Stimulated activated memory B cell treated with anti-CD40 and anti-IgM and Interleukin-4, amounts not matched to agents 10 μg/mL and 1 μg/mL and 100 μg/mL, for 72 hours (primary cell): Measurements from ENCODE around the gene SP140L.
"Not testable (repeated sequence)": the region's sequence is repeated elsewhere in the genome, so short reads cannot be mapped to it uniquely, and the experiment has no call there.

ENCODE experiments used
- ATAC-seq: fragments of 150-1000 bp; cut with Tn5 transposase; 2 replicates; pipeline ENCODE4 v1.10.0; 2021
- H3K27ac Mint-ChIP-seq: one replicate; pipeline ENCODE4 v1.8.0; 2022; ENCODE audit warnings: mild to moderate bottlenecking, mixed read lengths
- H3K27me3 Mint-ChIP-seq: one replicate; pipeline ENCODE4 v1.8.0; 2022; ENCODE audit warnings: mixed read lengths
- H3K36me3 Mint-ChIP-seq: one replicate; pipeline ENCODE4 v1.8.0; 2022; ENCODE audit warnings: mixed read lengths
- H3K4me1 Mint-ChIP-seq: one replicate; pipeline ENCODE4 v1.8.0; 2022; ENCODE audit warnings: mixed read lengths
- H3K4me3 Mint-ChIP-seq: one replicate; pipeline ENCODE4 v1.8.0; 2022; ENCODE audit warnings: mild to moderate bottlenecking, moderate library complexity, mixed read lengths
- H3K9me3 Mint-ChIP-seq: one replicate; pipeline ENCODE4 v1.8.0; 2022; ENCODE audit warnings: mixed read lengths

Gene SP140L

DNA sequence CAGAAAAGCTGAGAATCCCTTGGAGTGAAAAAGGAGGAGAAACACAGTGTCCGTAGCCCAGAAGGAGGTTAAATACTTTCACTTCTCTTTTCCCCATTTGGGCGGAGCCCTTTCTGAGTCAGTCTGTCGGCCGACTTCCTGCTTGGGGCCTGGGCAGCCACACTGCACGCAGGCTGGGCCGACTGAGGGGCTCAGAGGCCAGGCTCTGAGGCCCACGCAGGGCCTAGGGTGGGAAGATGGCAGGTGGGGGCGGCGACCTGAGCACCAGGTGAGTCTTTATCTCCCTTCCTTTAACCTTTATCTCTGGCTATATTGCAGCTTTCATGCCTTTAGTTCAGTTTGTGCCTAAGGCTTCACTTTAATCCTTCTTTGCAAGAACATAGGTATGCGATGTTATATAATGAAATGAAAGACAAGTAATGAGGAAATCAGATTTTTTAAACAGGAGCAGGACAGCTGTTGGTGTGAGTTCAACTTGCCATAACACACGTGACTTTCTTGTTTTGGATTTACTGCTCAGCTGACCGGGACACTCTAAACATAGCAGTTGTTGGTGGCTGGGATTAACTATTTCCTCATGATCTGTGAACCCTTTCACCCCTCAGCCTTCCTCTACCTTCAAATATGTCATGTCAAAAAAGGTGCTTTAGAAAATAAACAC is 89.2 kb downstream of the SP140L start, which contains the start of gene SP100:
TSS of gene SP100 (plus strand) at position 141 of the 661 bp plus-strand sequence. CDS start at position 237, 96 bp downstream.
- H3K4me1 Mint-ChIP-seq, result peaks cover 75% of the 10 kb centered on the region
- H3K27me3 Mint-ChIP-seq, result no peaks in the 10 kb centered on the region
- peaks cover 21% of the 10 kb centered on the region for H3K36me3 Mint-ChIP-seq
- no peaks in the 10 kb centered on the region for H3K9me3 Mint-ChIP-seq
- H3K4me3 Mint-ChIP-seq, result peak within 1 kb of the TSS; percentile 96
- peak; percentile 94 for ATAC-seq
- H3K27ac Mint-ChIP-seq, result peak within 1 kb of the TSS; percentile 98

DNA sequence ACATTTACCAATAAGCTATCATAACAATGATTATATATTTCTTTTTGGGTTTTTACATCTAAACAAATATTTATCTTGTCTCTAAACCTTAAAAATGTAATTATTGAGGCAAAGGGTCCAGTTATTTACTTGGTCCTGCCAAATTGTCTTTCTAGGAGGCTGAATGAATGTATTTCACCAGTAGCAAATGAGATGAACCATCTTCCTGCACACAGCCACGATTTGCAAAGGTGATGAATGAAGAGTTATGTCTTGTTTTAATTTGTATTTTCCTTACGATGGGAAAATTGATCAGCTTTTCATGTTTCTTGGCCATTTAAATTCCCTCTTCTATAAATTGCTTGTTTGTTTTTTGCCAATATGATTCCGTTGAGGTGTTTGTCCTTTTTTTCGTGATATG is 90.4 kb downstream of the SP140L start:
- Mint-ChIP-seq H3K4me1 (peaks cover 82% of the 10 kb centered on the region), H3K27ac (peak overlapping the region; percentile 83), H3K36me3 (peaks cover 33% of the 10 kb centered on the region)

DNA sequence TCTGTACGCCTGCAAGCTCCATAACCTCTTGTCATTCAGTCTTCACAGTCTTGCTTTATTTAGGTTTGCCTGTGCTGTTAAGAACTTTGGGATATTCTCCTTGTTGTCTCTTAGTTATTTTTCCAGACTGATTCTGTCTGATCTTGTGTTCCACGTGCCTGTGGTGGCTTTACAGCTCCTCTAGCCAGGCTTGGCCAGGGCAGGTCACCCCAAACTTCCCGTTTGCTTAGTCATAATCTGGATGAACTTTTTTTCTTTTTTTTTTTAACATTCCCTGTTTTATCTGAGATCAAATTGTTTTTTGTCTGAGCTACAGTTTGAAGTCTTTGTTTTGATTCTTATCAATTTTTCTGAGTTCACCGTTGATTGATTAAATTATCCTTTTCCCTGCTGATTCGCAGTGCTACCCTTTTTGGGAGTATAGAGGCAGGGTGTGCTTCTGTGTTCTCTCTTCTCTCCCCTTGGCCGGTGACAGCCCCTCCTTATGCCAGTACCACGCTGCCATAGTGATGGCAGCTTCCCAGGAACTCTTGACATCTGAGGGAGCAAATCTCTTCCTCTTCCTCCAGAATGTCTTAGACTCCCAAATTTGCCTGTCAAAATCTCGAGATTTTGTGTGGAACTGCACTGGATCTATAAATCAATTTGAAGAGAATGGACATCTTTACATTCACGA is 91.5 kb downstream of the SP140L start:
- Mint-ChIP-seq H3K27me3 (no peaks in the 10 kb centered on the region), H3K9me3 (no peaks in the 10 kb centered on the region), H3K36me3 (peaks cover 43% of the 10 kb centered on the region), H3K4me3 (peak overlapping the region; percentile 89), H3K4me1 (peaks cover 82% of the 10 kb centered on the region), H3K27ac (peak overlapping the region; percentile 83)
- no peak for ATAC-seq

More for the DNA sequence above, 90.4 kb downstream of the SP140L start:
- Mint-ChIP-seq H3K4me3 (peak overlapping the region; percentile 89), H3K27me3 (no peaks in the 10 kb centered on the region), H3K9me3 (no peaks in the 10 kb centered on the region)
- ATAC-seq, result no peak

DNA sequence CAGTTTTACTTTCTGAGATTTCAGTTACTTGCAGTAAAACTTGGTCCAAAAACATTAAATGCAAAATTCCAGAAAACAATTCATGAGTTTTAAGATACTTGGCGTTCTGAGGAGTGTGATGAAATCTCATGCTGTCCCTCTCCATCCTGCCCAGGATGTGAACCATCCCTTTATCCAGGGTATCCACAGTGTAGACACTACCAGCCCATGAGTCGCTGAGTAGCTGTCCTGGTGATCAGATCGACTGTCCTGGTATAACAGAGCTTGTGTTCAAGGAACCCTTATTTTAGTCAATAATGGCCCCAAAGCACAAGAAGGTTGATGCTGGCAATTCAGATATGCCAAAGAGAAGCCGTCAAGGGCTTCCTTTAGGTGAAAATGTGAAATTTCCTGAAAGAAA is 92.2 kb downstream of the SP140L start:
- Mint-ChIP-seq H3K36me3 (peaks cover 50% of the 10 kb centered on the region), H3K27ac (peak overlapping the region; percentile 83), H3K4me1 (peaks cover 82% of the 10 kb centered on the region), H3K9me3 (no peaks in the 10 kb centered on the region), H3K4me3 (peak overlapping the region; percentile 89), H3K27me3 (no peaks in the 10 kb centered on the region)
- no peak for ATAC-seq

DNA sequence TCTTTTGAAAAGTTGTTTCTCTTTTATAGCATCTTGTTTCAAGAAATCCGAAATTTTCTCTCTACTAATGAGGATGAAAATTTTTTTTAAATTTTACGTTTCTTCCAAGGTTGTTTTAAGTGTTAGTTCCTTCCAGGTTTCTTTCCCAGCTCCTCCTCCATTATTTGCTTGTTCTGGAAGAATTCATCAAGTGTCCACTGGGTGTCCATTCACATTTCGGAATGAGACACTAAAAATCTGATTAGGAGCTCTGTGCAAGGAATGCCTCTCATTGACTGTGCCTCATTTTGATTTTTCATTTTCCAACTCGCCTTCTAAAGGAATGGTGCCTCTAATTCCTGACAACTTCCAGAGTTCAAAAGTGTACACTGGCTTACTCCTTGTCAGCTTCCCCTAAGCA is 95.2 kb downstream of the SP140L start:
- H3K9me3 Mint-ChIP-seq, result no peaks in the 10 kb centered on the region
- H3K4me1 Mint-ChIP-seq, result peaks cover 92% of the 10 kb centered on the region
- ATAC-seq, result no peak
- no peaks in the 10 kb centered on the region for H3K27me3 Mint-ChIP-seq
- H3K36me3 Mint-ChIP-seq, result peaks cover 78% of the 10 kb centered on the region
- peak overlapping the region; percentile 22 for H3K4me3 Mint-ChIP-seq
- peak overlapping the region; percentile 83 for H3K27ac Mint-ChIP-seq

DNA sequence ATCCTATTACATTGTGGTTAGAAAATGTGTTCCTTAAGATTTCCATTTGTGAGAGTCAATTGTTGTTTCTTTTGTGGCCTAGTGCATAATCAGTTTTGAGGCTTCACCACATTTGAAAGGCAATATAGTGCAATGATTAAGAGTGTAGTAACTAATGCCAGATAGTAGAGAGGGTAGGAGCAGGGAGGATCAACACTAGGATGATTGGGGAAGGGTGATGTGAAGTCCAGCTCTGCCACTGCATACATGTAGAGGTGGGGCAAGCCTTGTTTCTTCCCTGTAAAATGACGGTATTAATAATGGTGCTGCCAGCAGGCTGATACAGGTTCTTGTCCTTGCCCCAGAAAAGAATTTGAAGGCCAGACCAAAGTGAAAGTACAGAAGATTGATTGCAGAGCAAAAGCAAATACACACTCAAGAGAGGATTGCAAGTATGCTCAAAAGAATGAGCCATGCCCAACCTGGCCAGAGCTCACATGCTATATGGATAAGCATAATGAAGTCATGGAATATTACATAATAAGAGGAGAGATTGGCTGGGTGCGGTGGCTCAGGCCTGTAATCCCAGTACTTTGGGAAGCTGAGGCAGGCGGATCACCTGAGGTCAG is 97.0 kb downstream of the SP140L start:
- Mint-ChIP-seq H3K27ac (peak overlapping the region; percentile 65), H3K36me3 (peaks cover 86% of the 10 kb centered on the region), H3K9me3 (peaks cover 3% of the 10 kb centered on the region), H3K4me1 (peaks cover 93% of the 10 kb centered on the region), H3K27me3 (no peaks in the 10 kb centered on the region), H3K4me3 (peak overlapping the region; percentile 47)
- ATAC-seq, result no peak

DNA sequence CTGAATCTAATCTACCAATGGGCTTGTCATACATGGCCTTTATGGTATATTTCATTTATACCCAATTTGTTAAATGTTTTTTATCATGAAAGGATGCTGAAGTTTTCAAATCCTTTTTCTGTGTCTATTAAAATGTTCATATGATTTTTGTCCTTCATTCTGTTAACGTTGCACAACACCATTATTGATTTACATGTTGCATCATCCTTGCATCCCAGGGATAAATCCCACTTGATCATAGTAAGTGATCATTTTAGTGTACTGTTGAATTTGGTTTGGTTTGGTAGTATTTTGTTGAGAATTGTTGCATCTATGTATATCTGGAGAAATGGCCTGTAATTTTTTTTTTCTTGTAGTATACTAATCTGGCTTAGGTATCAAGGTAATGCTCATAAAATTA is 98.4 kb downstream of the SP140L start:
- Mint-ChIP-seq H3K27ac (peak overlapping the region; percentile 76), H3K9me3 (peaks cover 6% of the 10 kb centered on the region), H3K4me3 (peak overlapping the region; percentile 8)

DNA sequence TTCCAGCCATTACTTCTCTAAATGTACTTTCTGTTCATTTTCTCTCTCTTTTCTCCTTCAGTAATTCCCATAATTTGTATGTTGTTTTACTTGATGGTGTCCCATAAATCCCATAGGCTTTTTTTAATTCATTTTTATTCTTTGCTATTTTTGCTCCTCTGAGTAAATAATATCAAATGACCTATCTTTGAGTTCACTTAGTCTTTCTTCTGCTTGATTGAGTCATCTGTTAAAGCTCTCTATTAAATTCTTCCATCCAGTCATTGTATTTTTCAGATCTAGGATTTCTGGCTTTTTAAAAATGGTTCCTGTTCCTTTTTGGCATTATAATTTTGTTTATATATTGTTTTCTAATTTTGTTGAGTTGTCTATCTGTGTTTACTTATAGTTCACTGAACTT is 102.5 kb downstream of the SP140L start:
- peaks cover 89% of the 10 kb centered on the region for H3K36me3 Mint-ChIP-seq
- peak overlapping the region; percentile 74 for H3K27ac Mint-ChIP-seq
- H3K4me3 Mint-ChIP-seq, result no peak overlapping the region
- ATAC-seq, result no peak
- peaks cover 6% of the 10 kb centered on the region for H3K9me3 Mint-ChIP-seq
- H3K4me1 Mint-ChIP-seq, result peaks cover 74% of the 10 kb centered on the region
- H3K27me3 Mint-ChIP-seq, result no peaks in the 10 kb centered on the region

More for the DNA sequence above, 98.4 kb downstream of the SP140L start:
- H3K27me3 Mint-ChIP-seq, result no peaks in the 10 kb centered on the region
- no peak for ATAC-seq
- peaks cover 97% of the 10 kb centered on the region for H3K36me3 Mint-ChIP-seq
- peaks cover 90% of the 10 kb centered on the region for H3K4me1 Mint-ChIP-seq

DNA sequence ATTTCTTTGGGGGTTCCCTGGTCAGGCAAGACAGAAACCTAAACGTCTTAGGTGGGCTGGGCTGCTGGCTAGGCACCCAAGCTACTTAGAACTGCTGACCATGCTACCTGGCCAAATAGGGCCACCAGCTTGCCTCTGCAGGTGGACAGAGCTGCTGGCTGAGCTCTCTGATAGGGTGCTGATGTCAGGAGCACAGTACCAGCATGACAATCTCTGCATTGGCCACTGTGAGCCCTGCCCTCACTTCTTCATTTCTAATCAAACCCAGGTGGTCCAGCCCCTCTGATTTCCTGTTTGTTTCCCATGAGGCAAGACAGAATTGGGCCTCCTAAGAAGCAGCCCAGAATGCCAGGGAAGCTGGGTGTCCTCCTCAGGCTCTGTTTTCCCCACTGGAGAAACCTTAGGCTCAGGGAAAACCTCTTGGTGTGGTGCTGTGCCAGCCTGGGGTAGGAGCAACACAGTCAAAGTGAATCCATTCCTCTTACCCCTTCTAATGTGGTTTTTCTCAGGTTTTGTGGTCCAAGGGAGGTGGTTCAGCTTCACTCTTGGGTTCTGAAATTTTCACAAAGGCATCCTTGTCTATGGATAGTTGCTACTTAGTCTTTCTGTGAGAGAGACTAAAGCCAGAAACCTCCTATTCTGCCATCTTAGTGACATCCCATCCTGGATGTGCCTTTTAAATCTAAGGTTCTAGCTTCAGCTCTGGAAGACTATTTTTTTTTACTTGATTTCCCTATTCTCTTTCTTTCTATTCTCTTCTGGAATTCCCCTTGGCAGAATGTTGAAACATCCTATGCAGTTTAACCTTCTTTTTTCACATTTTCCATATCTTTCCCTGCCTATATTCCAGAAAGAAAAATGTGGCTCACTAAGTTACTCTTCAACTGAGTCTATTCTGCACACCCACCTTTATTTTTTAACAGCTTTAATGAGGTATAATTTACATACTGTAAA is 104.2 kb downstream of the SP140L start:
- Mint-ChIP-seq H3K9me3 (peaks cover 6% of the 10 kb centered on the region), H3K4me3 (no peak overlapping the region), H3K36me3 (peaks cover 88% of the 10 kb centered on the region), H3K4me1 (peaks cover 64% of the 10 kb centered on the region), H3K27me3 (no peaks in the 10 kb centered on the region), H3K27ac (peak overlapping the region; percentile 74)
- peak; percentile 69 for ATAC-seq

DNA sequence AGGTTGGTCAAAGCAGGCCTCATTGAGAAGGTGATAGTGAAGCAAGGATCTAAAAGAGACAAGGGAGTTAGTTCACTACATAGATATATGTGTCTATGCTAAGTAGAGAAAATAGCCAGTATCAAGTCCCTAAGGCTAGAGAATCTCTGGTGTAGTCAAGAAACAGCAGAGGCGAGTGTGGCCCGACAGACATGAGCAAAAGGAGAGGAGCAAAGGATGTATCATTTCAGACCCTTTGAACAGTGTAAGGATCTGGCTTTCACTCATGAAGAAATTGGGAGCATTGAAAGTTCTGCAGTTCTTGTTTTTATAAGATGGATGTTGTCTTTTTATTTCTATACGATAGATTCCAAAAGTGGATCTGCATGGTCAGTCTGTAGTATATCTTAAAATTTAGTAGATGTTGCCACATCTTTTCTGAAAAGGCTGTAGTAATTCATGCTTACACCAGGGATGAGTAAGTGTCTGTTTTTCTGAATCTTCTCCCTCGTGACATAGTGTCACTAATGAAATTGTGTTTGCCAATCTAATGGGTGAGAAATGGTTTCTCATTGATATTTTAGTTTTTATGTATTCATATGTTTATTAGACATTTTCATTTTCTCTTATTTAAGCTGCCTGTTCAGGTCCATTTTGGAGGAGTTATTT is 107.8 kb downstream of the SP140L start:
- peaks cover 85% of the 10 kb centered on the region for H3K36me3 Mint-ChIP-seq
- peaks cover 52% of the 10 kb centered on the region for H3K4me1 Mint-ChIP-seq
- no peak for ATAC-seq
- peak overlapping the region; percentile 61 for H3K27ac Mint-ChIP-seq
- H3K4me3 Mint-ChIP-seq, result no peak overlapping the region
- H3K27me3 Mint-ChIP-seq, result no peaks in the 10 kb centered on the region
- peaks cover 3% of the 10 kb centered on the region for H3K9me3 Mint-ChIP-seq

DNA sequence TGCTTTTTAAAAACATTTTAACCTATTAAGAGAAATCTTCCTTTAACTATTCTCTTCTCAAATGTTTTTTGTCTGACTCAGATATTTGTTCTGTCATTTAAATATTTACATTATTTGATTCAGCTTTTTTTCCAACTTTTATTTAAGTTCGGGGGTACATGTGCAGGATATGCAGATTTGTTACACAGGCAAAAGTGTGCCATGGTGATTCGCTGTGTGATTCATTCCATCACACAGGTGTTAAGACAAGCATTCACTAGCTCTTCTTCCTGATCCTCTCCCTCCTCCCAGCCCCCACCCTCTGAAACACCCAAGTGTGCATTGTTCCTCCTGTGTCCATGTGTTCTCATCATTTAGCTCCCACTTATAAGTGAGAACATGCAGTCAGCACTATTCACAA is 108.4 kb downstream of the SP140L start:
- no peaks in the 10 kb centered on the region for H3K27me3 Mint-ChIP-seq
- peaks cover 81% of the 10 kb centered on the region for H3K36me3 Mint-ChIP-seq
- H3K4me3 Mint-ChIP-seq, result no peak overlapping the region
- H3K27ac Mint-ChIP-seq, result peak overlapping the region; percentile 61
- peaks cover 49% of the 10 kb centered on the region for H3K4me1 Mint-ChIP-seq
- H3K9me3 Mint-ChIP-seq, result peaks cover 3% of the 10 kb centered on the region
- ATAC-seq, result no peak

DNA sequence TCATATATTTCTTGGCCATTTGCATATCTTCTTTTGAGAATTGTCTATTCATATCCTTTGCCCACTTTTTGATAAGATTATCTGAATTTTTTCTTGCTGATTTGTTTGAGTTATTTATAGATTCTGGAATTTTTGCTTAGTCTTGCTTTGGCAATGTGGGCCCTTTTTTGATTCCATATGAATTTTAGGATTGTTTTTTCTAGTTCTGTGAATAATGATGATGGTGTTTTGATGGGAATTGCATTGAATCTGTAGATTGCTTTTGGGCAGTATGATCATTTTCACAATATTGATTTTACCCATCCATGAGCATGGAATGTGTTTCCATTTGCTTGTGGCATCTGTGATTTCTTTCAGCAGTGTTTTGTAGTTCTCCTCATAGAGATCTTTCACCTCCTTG is 112.1 kb downstream of the SP140L start:
- not testable (repeated sequence) for H3K27me3 Mint-ChIP-seq, H3K9me3 Mint-ChIP-seq, ATAC-seq
- Mint-ChIP-seq H3K36me3 (peaks cover 77% of the 10 kb centered on the region), H3K4me1 (peaks cover 53% of the 10 kb centered on the region), H3K27ac (peak overlapping the region; percentile 94), H3K4me3 (peak overlapping the region; percentile 77)

DNA sequence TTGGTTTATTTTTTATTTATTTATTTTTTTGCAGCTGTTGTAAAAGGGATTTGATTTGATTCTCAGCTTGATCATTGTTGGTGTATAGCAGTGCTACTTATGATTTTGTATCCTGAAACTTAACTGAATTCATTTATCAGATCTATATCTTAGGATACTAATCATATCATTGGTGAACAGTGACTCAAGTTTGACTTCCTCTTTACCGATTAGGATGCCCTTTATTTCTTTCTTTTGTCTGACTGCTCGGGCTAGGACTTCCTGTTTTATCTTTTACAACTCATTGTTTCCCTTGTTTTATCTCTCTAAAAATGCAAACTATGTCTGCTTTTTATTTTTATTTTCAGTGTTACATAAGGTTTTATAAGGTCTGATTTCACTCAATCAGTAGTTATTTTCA is 112.6 kb downstream of the SP140L start:
- peaks cover 53% of the 10 kb centered on the region for H3K4me1 Mint-ChIP-seq
- peak overlapping the region; percentile 77 for H3K4me3 Mint-ChIP-seq
- H3K9me3 Mint-ChIP-seq, result peaks cover 3% of the 10 kb centered on the region
- peak; percentile 72 for ATAC-seq
- no peaks in the 10 kb centered on the region for H3K27me3 Mint-ChIP-seq
- peak overlapping the region; percentile 94 for H3K27ac Mint-ChIP-seq
- peaks cover 72% of the 10 kb centered on the region for H3K36me3 Mint-ChIP-seq

DNA sequence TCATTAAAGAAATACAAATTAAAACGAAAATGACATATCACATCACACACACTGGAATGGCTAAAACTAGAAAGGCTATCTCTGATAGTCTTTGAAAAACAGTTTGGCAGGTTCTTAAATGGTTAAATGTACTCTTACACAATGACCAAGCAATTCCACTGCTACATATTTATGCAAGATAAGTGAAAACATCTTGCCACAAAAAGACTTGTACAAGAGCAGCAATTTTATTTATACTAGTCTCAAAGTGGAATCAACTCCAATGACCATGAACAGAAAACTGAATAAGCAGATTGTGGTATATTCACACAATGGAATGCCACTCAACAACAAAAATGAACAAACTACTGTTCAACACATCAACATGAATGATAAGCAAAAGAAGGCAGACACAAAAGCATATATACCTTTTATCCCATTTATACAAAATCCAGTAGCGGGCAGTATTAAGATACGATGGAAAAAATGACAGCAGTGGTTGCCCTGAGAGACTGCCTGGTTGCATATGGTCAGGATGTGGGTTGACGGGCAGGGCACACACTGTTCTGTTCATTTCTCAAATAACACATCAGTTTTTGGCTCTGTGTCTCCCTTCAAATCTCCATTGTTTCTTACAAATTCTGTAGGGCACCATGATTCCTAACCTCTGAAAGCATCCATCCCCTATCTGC is 114.4 kb downstream of the SP140L start:
- ATAC-seq, result peak; percentile 89
- Mint-ChIP-seq H3K27me3 (no peaks in the 10 kb centered on the region), H3K9me3 (peaks cover 1% of the 10 kb centered on the region), H3K27ac (peak overlapping the region; percentile 74), H3K36me3 (peaks cover 68% of the 10 kb centered on the region), H3K4me1 (peaks cover 62% of the 10 kb centered on the region), H3K4me3 (peak overlapping the region; percentile 34)
